SKM-1 treated with dmso at 0.1 percent for 144 hours (cell line): ENCODE measurements around the gene BRINP2.
"Not testable (repeated sequence)": the region's sequence is repeated elsewhere in the genome, so short reads cannot be mapped to it uniquely, and the experiment has no call there.

Source experiments
- DNase-seq: peaks from one replicate; lab custom pipeline; 2025; ENCODE audit not compliant: unreplicated experiment; lab: John Stamatoyannopoulos, UW

BRINP2 gene

GRCh38 chr1:177309880-177310279 is 139.1 kb downstream of the BRINP2 start:
- DNase-seq, result no peak

DNA sequence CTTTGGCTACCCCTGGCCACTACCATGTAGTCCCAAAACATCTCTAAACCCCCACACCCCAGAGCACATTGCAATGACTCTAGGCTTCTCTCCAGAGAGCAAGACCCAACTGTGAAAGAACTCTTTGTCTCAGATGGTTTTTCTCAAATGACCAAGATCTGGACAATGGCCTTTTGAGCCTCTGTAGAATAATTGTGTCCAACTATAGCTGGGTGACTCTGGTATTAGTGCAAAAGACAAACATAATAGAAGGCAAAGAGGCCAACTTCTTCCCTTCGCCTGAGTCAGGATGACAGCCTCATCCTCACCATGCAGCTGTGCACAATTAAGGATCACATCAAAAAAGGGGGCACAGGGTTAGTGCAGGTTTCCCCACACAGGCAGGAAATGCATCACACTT is 139.6 kb downstream of the BRINP2 start:
- no peak for DNase-seq

DNA sequence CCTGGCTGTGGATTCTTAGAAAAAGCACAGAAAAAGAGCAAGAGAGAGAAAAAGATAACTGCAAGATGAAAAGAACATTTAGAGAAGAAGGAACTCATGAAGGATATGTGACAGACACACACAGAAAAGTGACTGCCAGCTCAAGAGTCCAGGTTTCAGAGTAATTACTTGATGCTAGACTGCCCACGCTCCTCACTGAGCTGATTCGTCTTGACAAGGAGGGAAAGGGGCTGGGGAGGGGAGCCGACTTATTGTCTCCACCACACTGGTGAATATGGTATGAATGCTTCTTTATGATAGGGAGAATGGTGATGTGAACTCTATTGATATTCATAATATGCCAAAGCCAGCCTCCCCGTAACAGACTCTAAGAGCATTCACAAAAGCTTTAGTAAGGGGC is 140.4 kb downstream of the BRINP2 start:
- no peak for DNase-seq

DNA sequence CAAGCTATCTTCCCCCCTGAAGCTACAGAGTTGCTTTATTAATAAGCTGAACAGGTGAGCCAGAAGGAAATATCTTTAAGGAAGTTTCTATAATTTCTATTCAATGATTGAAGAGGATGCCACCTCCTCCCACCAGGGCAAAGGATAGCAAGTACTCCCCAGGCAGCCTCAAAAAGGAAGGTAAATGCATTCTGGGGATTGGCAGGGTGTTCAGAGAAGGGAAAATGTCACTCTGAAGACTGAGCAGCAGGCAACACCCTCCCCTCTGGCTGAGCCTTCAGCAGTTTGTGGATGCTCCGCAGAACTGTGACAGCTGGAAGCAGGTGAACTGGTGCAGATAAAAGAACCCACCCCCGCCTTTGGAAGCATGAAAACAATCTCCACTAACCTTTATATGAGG is 140.8 kb downstream of the BRINP2 start:
- no peak for DNase-seq

- DNase-seq, result no peak
Observed at GRCh38 chr1:177315261-177315660, 144.5 kb downstream of the BRINP2 start.

GRCh38 chr1:177315761-177316160 is 145.0 kb downstream of the BRINP2 start:
- DNase-seq, result no peak

DNA sequence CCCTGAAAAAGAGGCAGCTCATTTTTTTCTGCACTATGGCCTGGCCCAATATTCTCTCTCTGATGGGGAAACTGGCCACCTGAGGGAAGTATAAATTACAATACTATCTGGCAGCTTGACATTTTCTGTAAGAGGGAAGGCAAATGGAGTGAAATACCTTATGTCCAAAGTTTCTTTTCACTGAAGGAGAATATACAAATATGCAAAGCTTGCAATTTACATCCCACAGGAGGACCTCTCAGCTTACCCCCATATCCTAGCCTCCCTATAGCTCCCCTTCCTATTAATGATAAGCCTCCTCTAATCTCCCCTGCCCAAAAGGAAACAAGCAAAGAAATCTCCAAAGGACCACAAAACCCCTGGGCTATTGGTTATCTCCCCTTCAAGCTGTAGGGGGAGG is 150.7 kb downstream of the BRINP2 start:
- not testable (repeated sequence) for DNase-seq

- no peak for DNase-seq
Observed at GRCh38 chr1:177328251-177328650, 157.5 kb downstream of the BRINP2 start.

GRCh38 chr1:177329871-177330270 is 159.1 kb downstream of the BRINP2 start:
- DNase-seq, result no peak
